Erythroblast (primary cell): ENCODE measurements around the gene DSCAML1.

ENCODE experiments used
- DNase-seq, 2 experiments: peaks; one replicate each; lab custom pipeline; 2025; lab: John Stamatoyannopoulos, UW
- GATA1 ChIP-seq: IDR thresholded peaks from 2 replicates; pipeline ENCODE4 v1.6.1; 2011; ENCODE audit warnings: low read depth, mild to moderate bottlenecking, control low read depth, low read length, moderate library complexity
- POLR2A ChIP-seq: IDR thresholded peaks from 2 replicates; pipeline ENCODE4 v1.6.1; 2011; ENCODE audit warnings: mild to moderate bottlenecking, low read length

Gene DSCAML1

DNA sequence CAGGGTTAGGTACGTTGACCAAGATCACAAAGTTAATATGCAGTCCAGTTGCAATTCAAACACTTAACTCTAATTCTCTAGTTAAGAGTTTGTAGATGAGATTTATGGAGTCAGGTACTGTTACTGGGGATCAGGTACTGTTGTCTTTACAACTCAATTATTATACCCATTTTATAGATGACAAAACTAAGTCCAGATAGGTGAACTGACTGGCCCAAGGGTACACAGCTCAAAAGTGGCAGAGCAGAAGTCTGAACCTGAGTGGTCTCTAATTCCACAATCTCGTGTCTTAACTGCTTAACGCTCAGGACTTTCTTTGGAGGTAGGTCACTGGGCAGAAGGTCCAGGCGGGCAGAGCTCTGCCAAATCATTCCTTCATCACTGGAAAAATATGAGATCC lies 77.5 kb downstream of the DSCAML1 start:
- no peak for TF ChIP-seq POLR2A
- no peak for TF ChIP-seq GATA1
- no peak for DNase-seq

DNA sequence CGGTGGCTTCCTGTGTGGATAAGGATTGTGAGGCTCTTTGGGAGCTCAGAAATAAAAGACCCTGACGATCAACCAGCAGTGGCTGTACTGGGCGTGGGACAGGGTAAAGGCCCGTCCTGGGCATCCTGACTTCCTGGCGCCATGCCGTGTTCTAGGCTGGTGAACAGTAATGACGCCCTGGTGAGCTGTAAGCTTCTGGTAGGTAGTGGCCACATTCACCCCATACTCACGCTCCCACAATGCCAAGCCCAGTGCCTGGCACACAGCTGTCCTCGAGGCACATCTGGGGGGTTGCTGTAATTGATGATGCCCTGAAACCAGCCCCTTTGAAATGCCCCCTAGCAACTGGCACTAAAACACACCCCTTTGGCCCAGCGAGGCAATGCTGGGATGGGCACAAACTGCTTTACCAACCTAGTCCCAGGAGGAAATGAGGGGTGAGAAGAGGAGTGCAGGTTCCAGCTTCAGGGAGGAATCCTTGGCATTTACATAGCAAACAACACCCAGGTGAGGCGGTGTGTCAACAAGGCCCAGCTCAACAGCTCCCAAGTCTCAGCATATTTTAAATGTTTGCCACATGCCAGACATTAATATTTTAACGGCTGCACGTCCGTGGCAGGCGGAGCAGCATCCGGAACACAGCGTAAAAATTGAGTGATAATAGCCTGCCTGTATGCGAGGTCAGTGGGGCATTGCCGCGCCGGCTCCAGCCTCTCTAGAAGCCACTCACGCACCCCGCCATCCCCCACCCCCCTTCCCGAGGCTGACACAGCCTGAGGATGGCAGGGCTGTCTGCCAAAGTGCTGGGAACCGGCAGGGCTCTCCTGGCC lies 79.3 kb downstream of the DSCAML1 start:
- no peak for DNase-seq
- TF ChIP-seq GATA1 (no peak), POLR2A (no peak)

DNA sequence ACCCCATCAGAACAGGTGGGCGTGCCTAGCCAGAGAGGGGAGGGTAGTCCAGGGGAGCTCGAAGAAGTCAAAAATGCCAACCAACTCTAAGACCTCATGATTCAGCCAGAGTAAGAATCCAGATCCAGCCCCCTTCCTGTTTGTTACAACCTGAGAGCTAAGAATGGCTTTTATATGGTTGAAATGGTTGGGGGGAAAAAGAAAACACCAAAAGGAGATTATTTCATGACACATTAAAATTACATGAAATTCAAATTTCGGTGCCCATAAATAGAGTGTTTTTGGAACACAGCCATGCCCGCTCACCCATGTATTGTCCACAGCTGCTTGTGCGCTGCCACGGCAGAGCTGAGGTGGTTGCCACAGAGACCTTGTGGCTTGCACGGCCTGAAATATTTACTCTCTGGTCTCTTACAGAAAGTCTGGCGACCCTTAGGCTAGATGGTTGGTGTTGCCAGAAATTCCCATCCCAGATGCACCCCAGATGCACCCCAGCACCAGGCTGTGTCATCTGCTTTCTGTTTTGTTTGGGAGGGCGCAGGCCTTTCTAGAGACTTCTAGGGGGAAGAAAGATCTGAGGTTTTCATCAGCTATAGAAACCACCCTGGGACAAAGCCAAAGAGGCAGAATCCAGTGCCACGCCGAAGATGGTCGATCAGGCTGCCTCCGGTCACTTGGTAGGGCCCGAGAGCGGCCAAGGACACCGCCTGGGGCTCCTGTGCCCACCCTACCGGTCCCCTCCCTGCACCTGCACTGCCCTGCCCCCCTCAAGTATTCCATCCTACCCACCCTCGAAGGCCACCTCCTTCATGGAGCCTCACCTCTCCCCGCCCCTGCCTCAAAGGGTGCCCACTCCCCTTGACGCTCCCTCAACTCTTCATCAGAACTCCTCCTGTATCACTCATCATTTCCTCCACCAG lies 80.2 kb downstream of the DSCAML1 start:
- TF ChIP-seq POLR2A (no peak), GATA1 (no peak)
- DNase-seq, result no peak

DNA sequence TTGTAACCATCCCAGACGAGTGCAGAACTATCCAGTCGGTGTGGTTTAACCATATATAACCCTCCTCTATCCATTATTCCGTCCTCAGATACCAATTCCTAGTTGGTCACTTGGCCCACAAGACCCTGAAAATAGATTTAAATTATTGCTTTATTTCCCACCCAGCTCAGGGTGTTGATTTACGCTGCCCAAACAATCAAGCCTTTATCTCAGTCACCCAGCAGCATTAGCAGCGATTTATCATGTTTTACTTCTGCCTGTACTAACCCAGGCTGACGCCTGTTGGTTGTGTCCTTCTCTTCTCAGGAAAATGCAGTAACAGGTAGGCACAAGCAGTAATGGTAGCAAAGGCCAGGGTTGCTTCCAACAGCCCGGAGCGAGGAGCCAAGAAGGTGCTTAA lies 81.2 kb downstream of the DSCAML1 start:
- DNase-seq, result no peak
- TF ChIP-seq GATA1 (no peak), POLR2A (no peak)

DNA sequence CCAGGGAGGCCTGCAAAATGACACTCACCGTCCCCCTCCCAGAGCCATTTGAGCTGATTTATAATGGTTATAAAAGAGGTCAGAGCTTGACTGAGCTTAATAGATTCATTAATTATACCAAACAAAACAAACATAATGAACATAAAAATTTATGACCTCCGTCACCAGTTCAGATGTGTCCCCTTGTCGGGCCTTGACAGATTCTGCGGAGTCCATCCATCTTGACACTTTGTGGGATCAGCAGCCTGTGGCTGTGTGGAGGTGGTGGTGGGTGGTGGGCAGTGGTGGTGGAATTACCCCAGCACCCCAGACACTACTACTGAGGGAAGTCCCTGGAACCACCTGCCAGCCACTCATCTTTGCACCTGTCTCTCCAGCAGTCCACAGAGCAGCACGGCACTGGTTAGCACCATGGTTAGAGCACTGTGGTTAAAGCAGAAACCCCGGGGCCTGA lies 83.5 kb downstream of the DSCAML1 start:
- TF ChIP-seq GATA1 (no peak), POLR2A (no peak)
- DNase-seq, result no peak

DNA sequence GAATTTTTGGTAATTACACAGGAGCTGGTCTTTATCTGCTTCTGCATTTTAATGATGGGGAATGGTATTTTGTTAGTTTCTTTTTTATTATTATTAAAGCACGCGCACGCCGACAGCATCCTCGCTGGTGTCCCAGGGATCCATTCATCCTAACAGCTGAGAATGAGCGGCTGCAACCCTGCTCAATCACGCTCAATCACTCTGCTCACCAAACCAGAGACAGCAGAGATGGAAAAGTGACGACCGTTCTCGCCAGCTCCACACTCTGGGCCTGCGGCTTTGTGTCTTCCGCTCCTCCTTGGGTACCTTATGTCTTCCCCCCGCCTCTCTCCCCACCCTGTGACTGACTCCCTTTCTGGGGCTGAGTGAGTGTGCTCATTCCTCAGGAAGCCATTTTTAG lies 84.5 kb downstream of the DSCAML1 start:
- TF ChIP-seq POLR2A (no peak), GATA1 (no peak)
- no peak for DNase-seq

DNA sequence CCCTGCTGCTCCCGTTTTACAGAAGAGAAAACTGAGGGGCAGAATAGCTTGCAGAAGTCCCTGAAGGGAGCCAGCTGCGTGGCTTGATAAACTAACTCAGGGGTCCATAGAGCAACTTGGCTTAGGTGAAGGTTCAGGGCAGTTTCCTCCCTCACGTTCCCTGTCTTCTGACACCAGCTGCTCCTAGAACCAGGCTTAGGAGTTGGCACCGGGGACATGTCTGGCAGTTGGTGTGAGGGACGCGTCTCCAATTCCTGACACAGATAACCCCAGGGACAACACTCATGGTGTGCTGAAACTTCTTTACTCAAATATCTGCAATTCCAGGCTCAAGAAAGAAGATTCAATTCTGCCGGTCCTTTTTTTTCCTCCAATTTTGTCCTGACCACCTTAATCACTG lies 85.7 kb downstream of the DSCAML1 start:
- no peak for TF ChIP-seq POLR2A
- TF ChIP-seq GATA1, result no peak
- no peak for DNase-seq

DNA sequence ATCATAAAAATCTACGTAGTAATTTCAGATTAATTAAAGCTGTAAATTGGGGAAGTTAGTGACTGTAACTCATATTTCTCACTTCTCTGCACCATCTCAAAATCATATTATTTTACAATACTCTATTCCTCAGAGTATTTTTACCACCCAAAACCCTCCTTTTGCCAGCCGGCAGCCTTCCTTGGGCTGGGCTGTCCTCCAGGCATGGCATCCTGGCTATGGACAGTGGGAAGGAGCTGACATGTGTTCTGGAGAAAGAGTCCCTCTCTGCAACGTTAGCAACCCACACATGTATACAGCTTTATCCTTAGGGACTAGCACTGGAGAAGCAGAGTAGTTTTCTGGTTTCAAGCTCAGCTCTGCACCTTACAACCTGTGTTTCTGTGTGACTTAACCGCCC lies 86.8 kb downstream of the DSCAML1 start:
- TF ChIP-seq POLR2A (no peak), GATA1 (no peak)
- no peak for DNase-seq

DNA sequence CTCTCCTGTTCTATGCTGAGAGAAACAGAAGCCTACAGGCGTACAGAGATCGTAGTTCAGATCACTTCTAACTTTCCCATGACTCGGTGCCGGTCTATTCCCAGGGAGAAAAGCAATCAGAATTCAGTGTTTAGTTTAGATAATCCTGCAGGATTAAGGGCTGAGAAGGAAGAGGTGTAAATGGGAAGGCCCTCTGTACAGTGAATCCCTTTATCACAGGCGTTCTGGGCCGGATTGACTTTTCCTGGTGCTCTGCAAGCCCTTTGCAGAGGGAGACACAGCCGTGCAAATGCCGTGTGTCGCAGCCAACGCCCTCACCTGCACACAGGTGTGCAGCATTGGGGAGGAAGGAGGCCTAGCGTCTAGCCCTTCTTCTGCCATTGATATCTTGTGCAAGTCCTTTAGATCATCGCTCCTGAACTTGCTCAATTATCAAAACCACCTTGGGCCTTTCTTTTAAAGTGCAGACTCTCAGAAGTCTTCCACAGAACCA lies 90.6 kb downstream of the DSCAML1 start:
- no peak for DNase-seq
- TF ChIP-seq POLR2A (no peak), GATA1 (no peak)

DNA sequence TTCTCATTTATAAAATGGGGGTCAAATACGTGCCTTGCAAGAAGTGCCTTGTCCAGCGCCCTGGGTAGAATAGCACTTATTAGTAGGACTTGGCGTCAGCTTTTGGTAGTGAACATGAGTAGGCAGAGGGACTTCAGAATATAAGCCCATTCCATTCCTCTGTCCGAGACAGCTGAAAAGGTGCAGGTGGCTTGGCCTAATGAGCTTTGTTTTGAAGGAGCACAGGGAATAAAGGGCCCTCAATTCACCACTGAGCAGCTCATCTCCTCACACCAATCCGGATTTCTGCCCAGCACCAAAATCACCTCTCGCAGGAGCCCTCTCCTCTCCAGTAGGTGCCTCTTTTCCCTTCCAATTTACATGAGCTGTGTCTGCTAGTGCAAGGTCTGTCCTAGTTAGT lies 91.2 kb downstream of the DSCAML1 start:
- TF ChIP-seq GATA1 (no peak), POLR2A (no peak)
- no peak for DNase-seq

DNA sequence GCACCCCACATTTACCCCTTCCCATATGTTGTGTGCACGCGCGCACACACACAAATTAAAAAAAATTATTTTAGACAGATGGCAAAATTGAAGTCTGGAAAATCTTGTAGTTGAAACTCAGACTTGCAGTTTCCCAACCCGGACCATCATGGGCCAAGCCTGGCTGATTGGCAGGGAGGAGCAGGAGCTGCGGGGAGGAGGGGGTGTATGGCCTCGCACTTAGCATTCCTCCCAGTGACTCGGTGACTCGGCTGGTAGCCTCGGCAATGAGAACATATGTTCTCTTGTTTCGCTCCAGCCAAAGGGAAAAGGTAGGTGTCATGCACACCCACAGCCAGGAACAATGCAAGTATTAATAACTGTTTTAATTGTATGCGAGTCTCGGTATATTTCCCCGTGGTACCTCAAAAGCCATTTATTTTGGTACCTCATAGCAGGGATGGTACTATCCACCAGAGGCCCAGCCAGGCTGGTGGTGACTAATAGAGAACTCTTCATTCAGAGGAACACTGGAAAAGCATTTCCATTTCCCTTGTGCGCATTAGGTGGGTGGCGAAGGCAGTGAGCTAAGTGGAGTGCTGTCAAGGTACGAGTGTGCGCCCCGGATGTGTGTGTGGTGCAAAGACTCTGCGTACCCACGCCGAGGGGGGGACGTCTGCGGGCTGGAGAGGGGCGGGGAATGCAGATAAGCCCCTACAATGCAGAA lies 92.5 kb downstream of the DSCAML1 start:
- no peak for TF ChIP-seq POLR2A
- no peak for TF ChIP-seq GATA1
- no peak for DNase-seq

DNA sequence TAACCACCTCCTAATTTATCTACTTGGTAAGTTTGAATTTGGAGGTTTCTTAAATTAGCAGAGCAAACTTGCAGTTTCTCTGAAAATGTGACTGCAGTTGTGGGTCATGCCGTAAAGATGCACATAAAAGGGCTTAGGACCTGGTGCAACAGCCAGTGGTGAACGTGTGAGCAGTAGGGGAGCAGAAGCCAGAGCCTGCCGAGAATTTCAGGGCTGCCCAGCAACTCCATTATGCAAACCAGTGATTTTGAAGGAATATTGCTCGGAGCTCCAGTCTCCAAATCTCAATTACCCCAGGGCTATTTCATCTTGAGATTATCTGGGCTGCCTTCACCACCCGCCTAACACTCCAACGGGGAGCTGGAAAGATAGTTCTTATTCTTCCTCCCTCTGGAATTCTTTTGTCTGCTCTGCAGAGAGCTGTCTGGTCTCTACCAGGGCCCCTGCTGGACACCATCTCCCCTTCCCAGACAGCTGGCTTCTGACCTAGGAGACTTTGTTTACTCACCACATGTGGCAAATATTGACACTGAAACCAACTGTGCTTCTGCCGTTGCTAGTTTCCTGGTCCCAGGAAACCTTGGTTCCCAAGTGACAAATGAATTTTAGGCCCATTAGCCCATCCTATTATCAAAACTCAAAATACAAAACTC lies 93.9 kb downstream of the DSCAML1 start:
- DNase-seq, result no peak
- TF ChIP-seq GATA1 (no peak), POLR2A (no peak)

DNA sequence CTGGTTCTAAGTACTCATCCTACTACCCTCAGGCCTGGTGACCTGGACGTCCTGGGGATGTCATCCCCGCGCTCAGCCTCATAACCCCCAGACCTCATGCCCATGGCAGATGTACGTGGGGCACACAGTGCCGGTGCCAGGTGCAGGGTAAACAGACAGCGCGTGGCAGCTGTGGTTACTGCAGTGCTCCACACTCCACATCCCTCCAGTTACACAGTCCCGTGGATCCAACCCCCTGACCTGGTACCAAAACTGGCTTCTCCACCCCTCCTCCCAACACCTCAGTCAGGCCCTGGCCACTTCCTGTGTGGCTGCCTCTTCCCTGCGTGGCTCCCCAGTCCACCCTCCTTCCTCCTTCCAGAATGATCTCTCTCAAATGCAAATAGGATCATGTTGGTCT lies 95.2 kb downstream of the DSCAML1 start:
- DNase-seq, result no peak
- TF ChIP-seq POLR2A, result no peak
- no peak for TF ChIP-seq GATA1

DNA sequence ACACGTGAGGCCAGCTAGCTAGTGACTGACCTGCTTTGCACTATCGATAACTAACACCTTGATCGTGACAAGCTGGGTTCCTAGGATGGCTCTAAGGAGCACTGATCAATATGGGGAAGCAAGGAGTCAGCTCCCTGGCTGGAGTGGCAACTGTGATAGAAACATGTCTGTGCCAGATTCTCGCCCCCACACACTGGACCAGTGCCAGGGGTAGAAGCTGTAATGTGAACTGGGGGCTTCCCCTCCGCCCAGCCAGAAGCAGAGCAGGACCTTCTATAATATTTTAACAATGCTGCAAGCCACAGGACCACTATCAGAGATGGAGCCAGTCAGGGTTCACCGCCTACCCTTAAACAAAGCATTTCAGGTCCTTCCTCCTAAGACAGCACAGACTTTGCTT lies 96.5 kb downstream of the DSCAML1 start:
- no peak for TF ChIP-seq GATA1
- no peak for TF ChIP-seq POLR2A
- DNase-seq, result no peak
